Measurements from ENCODE around the gene DPEP1. TPM values are rescaled to one million over a fixed set of nuclear protein-coding genes. Genes with fewer than 3 reads are reported as not detected.

DPEP1 gene
- total and polyA plus RNA-seq, 4 donors: 0.14 to 0.83 (median 0.45) TPM

GRCh38 chr16:89576153-89577054 lies 37.0 kb upstream of the DPEP1 start:
- no peak for DNase-seq (ENCODE audit: low spot score)
- Histone ChIP-seq H3K9ac (ENCODE audit: low read depth in 1 of 2, low read length in 2 of 2) (no peak overlapping the region), H3K9me3 (ENCODE audit: control insufficient read depth in 4 of 4, low read length in 3 of 4) (no peaks in the 10 kb centered on the region), H3K4me1 (ENCODE audit: control insufficient read depth in 4 of 4, insufficient read depth in 4 of 4, low read length in 3 of 4) (peaks cover 6 to 19% (median 15%) of the 10 kb centered on the region in 4 donors), H3K4me3 (ENCODE audit: low read depth in 1 of 3, low read length in 3 of 3) (no peak overlapping the region), H3K36me3 (ENCODE audit: control insufficient read depth in 4 of 4, insufficient read depth in 3 of 4, low read depth in 1 of 4, low read length in 3 of 4) (no peaks in the 10 kb centered on the region), H3K27me3 (ENCODE audit: control insufficient read depth in 4 of 4, insufficient read depth in 4 of 4, low read length in 3 of 4) (peaks cover 0 to 3% (median 0%) of the 10 kb centered on the region in 4 donors), H3K27ac (ENCODE audit: low read depth in 1 of 2, low read length in 2 of 2) (no peak overlapping the region)
- TF ChIP-seq HNF4G (IDR thresholded peaks at IDR 0.05) (no peak), NR2F2 (IDR thresholded peaks at IDR 0.05) (no peak), CTCF (IDR thresholded peaks at IDR 0.05; ENCODE audit: low read depth, low read length, missing input control) (no peak), HNF4A (conservative IDR thresholded peaks at IDR 0.05) (no peak), FOXA1 (IDR thresholded peaks at IDR 0.05) (no peak), EGR1 (IDR thresholded peaks at IDR 0.05; ENCODE audit: low read depth in 2 of 2) (no peak), RXRA (IDR thresholded peaks at IDR 0.05) (no peak), TAF1 (conservative IDR thresholded peaks at IDR 0.05) (no peak), RAD21 (IDR thresholded peaks at IDR 0.05) (no peak), YY1 (IDR thresholded peaks at IDR 0.05) (no peak), ZBTB33 (IDR thresholded peaks at IDR 0.05) (no peak), SP1 (IDR thresholded peaks at IDR 0.05) (no peak), JUND (IDR thresholded peaks at IDR 0.05) (no peak), FOXA2 (IDR thresholded peaks at IDR 0.05) (no peak), GABPA (IDR thresholded peaks at IDR 0.05 in 1 of 2, conservative IDR thresholded peaks at IDR 0.05 in 1 of 2) (no peak)
- TF ChIP-seq, protein P1, sequence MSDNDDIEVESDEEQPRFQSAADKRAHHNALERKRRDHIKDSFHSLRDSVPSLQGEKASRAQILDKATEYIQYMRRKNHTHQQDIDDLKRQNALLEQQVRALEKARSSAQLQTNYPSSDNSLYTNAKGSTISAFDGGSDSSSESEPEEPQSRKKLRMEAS (IDR thresholded peaks at IDR 0.05): no peak
- TF ChIP-seq, protein P2, sequence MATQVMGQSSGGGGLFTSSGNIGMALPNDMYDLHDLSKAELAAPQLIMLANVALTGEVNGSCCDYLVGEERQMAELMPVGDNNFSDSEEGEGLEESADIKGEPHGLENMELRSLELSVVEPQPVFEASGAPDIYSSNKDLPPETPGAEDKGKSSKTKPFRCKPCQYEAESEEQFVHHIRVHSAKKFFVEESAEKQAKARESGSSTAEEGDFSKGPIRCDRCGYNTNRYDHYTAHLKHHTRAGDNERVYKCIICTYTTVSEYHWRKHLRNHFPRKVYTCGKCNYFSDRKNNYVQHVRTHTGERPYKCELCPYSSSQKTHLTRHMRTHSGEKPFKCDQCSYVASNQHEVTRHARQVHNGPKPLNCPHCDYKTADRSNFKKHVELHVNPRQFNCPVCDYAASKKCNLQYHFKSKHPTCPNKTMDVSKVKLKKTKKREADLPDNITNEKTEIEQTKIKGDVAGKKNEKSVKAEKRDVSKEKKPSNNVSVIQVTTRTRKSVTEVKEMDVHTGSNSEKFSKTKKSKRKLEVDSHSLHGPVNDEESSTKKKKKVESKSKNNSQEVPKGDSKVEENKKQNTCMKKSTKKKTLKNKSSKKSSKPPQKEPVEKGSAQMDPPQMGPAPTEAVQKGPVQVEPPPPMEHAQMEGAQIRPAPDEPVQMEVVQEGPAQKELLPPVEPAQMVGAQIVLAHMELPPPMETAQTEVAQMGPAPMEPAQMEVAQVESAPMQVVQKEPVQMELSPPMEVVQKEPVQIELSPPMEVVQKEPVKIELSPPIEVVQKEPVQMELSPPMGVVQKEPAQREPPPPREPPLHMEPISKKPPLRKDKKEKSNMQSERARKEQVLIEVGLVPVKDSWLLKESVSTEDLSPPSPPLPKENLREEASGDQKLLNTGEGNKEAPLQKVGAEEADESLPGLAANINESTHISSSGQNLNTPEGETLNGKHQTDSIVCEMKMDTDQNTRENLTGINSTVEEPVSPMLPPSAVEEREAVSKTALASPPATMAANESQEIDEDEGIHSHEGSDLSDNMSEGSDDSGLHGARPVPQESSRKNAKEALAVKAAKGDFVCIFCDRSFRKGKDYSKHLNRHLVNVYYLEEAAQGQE (IDR thresholded peaks at IDR 0.05): no peak
- TF ChIP-seq, protein P3, sequence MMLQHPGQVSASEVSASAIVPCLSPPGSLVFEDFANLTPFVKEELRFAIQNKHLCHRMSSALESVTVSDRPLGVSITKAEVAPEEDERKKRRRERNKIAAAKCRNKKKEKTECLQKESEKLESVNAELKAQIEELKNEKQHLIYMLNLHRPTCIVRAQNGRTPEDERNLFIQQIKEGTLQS (IDR thresholded peaks at IDR 0.05): no peak
- 26% methylated on average over 89 of the region's 89 CpGs for WGBS

Data from liver (tissue), 9 donors.